NB4 (cell line): ENCODE measurements around the gene PODNL1.

Source experiments
- DNase-seq: peaks from one replicate; pipeline ENCODE4 v3.0.0; 2010; ENCODE audit warnings: low read depth
- H3K4me3 ChIP-seq: one replicate; pipeline ENCODE4 v1.5.1; 2011; ENCODE audit warnings: mild to moderate bottlenecking, low read depth, low read length, moderate library complexity
- MYC ChIP-seq: IDR thresholded peaks from 2 replicates; pipeline ENCODE4 v1.6.1; 2011; ENCODE audit warnings: low read depth, low read length
- POLR2A ChIP-seq: IDR thresholded peaks from 2 replicates; pipeline ENCODE4 v1.6.1; 2011; ENCODE audit warnings: mild to moderate bottlenecking; ENCODE audit not compliant: insufficient read length; ENCODE audit errors: extremely low read depth
- TF ChIP-seq, protein P1 (sequence below): IDR thresholded peaks from 2 replicates; pipeline ENCODE4 v1.6.1; 2011; ENCODE audit warnings: low read depth, low read length
- TF ChIP-seq, protein P2 (sequence below): IDR thresholded peaks from one replicate; pipeline ENCODE4 v1.5.1; 2012; ENCODE audit warnings: low read depth, low read length

PODNL1 gene

DNA sequence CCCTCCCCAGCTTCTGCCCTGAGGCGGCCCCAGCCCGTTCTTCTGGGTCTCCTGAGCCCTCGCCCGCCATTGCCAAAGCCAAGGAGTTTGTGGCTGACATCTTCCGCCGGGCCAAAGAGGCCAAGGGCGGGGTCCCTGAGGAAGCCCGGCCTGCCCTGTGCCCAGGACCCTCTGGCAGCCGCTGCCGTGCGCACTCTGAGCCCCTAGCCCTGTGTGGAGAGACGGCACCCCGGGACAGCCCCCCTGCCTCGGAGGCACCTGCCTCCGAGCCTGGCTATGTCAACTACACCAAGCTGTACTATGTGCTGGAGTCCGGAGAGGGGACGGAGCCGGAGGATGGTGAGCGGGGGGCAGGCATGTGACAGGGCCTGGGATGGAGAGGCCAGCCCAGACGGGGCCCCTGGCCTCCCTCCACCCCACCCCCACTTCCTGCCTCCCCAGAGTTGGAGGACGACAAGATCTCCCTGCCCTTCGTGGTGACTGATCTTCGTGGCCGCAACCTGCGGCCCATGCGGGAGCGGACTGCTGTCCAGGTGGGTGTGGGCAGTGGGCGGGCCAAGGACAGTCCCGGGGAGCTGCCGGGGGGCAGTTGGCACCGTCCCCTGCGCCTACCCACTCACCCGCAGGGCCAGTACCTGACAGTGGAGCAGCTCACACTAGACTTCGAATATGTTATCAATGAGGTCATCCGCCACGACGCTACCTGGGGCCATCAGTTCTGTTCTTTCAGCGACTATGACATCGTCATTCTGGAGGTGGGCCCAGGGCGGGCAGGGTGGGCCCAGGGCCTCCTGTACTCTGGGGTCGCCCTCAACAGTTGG, 21.1 kb upstream of the PODNL1 start:
- no peak overlapping the region for H3K4me3 ChIP-seq
- TF ChIP-seq, protein P1, sequence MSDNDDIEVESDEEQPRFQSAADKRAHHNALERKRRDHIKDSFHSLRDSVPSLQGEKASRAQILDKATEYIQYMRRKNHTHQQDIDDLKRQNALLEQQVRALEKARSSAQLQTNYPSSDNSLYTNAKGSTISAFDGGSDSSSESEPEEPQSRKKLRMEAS: no peak
- no peak for TF ChIP-seq MYC
- no peak for DNase-seq

DNA sequence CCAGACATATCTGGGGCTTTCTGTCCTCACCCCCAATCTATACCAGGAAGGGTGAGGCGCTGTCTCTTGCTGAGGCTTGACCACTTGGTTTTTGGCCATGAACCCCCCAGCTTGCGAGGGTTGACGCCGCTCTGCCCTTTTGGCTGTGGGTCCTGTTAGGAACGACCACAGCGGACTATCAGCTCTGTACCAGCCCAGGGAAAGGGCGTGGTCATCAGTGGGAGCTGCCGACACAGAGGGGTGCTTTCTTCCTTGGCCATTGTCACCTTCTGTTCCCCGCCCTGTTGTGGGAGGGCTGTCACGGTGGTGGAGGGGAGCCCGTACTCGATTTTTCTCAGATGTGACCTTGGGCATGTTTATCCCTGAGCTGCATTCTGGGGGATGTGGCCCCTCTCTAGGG, 19.8 kb upstream of the PODNL1 start:
- H3K4me3 ChIP-seq: no peak overlapping the region
- TF ChIP-seq, protein P2, sequence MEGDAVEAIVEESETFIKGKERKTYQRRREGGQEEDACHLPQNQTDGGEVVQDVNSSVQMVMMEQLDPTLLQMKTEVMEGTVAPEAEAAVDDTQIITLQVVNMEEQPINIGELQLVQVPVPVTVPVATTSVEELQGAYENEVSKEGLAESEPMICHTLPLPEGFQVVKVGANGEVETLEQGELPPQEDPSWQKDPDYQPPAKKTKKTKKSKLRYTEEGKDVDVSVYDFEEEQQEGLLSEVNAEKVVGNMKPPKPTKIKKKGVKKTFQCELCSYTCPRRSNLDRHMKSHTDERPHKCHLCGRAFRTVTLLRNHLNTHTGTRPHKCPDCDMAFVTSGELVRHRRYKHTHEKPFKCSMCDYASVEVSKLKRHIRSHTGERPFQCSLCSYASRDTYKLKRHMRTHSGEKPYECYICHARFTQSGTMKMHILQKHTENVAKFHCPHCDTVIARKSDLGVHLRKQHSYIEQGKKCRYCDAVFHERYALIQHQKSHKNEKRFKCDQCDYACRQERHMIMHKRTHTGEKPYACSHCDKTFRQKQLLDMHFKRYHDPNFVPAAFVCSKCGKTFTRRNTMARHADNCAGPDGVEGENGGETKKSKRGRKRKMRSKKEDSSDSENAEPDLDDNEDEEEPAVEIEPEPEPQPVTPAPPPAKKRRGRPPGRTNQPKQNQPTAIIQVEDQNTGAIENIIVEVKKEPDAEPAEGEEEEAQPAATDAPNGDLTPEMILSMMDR: no peak
- TF ChIP-seq, protein P1: no peak
- TF ChIP-seq POLR2A: no peak
- no peak for DNase-seq

DNA sequence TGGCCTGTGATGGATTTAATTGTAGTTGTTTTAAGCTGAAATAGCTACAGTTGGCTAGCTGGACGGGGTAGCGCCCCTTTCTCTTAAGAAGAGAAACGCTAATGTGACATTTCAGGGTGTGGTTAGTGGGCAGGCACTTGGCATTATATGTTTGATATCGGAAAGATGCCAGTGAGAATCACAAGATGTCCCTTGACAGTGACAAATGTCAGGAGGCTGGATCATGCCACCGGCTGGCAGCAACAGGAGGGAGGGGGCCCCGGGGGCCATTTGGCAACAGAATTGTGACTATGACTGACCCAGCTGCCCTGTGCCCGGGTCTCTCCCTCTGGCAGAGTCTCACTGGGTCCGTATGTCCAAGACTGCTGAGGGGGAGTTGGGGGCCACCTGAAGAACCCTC, 18.8 kb upstream of the PODNL1 start:
- no peak overlapping the region for H3K4me3 ChIP-seq
- DNase-seq: no peak
- TF ChIP-seq MYC (no peak), POLR2A (no peak)
- TF ChIP-seq, protein P2: no peak
- TF ChIP-seq, protein P1: no peak

DNA sequence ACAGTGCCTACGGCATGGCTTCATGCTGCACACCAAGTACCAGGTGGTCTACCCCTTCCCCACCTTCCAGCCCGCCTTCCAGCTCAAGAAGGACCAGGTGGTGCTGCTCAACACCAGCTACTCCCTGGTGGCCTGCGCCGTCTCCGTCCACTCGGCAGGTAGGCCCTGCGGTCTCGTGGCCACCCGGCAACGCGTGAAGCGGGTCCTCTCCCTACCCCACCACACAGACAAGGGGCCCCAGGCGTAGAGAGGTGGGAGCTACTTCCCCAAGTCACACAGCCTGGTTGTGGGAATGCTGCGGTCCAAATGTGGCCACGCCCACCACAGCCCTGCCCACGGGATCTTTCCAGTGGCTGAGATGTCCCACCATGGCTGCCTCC, 18.1 kb upstream of the PODNL1 start:
- no peak for DNase-seq
- TF ChIP-seq MYC: no peak
- H3K4me3 ChIP-seq: no peak overlapping the region

DNA sequence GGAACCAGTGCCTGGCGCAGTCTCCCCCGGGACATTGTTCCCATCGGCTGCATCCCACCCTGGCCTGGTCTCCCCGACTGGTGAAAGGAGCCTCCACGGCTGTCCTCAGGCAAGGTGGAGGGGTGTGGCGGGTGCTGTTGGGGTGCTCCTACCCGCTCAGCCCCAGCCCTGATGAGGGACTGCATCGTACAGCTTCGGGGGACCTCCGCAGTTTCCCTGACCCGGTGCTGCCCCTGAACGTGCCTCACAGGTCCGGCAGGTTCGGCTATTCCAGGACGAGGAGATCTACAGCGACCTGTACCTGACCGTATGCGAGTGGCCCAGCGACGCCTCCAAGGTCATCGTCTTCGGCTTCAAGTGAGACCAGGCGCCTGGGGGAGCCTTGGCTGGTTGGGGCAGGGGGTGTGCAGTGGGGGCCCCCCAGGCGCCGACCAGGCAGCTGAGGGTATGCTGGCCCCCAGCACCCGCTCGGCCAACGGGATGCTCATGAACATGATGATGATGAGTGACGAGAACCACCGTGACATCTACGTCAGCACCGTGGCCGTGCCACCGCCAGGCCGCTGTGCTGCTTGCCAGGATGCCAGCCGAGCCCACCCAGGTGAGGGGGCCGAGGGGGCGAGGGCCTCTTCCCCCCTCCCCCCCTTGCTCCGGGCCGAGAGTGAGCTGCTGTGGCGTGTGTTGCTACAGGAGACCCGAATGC, 17.6 kb upstream of the PODNL1 start:
- no peak for TF ChIP-seq POLR2A
- TF ChIP-seq MYC: no peak
- TF ChIP-seq, protein P2: no peak
- no peak overlapping the region for H3K4me3 ChIP-seq
- DNase-seq: no peak

DNA sequence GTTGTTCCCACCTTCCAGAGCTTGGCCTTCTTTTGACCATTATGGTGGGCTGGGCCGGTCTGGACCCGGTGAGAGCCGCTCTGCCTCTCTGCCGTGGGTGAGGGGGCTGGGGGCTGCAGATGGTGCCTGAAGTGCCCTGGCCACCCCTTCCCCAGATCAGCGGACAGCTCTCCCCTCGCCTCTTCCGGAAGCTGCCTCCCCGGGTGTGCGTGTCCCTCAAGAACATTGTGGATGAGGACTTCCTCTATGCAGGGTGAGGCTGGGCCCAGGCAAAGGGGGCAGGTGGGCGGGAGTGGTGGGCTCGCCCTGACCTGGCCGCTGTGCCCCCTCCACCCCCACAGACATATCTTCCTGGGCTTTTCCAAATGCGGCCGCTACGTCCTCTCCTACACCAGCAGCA, 16.0 kb upstream of the PODNL1 start:
- H3K4me3 ChIP-seq: no peak overlapping the region
- TF ChIP-seq MYC (no peak), POLR2A (no peak)
- TF ChIP-seq, protein P2: no peak
- TF ChIP-seq, protein P1: no peak
- no peak for DNase-seq
